ENCODE results near the gene TOR4A.

- TF ChIP-seq POLR2A (IDR thresholded peaks at IDR 0.05; ENCODE audit: low read depth, low read length) (no peak), SPI1 (IDR thresholded peaks at IDR 0.05; ENCODE audit: low read depth, low read length) (no peak), POLR2AphosphoS5 (IDR thresholded peaks at IDR 0.05; ENCODE audit: low read depth, low read length) (no peak), TAF1 (IDR thresholded peaks at IDR 0.05; ENCODE audit: low read depth, low read length) (no peak)
These were observed 29.3 kb downstream of the TOR4A start for GRCh38 chr9:137306850-137307254.

Measured in GM12891 (cell line).